Transverse colon (tissue), 4 donors: ENCODE results near the gene SESN3. TPM values are rescaled to one million over a fixed set of nuclear protein-coding genes. Genes with fewer than 3 reads are reported as not detected.

Source experiments
- DNase-seq: peaks from one replicate; pipeline ENCODE4 v3.0.0-alpha.2; 2019
- H3K27ac ChIP-seq, 4 donors: fragments of 200-600 bp; sonication (generic); 2 replicates each; pipeline ENCODE4 v1.5.1; 2016 to 2018; ENCODE audit warnings: inconsistent platforms in 4 of 4
- H3K27me3 ChIP-seq: fragments of 200-600 bp; sonication (generic); 2 replicates; pipeline ENCODE4 v1.5.1; 2017; ENCODE audit warnings: inconsistent platforms
- H3K36me3 ChIP-seq, 4 donors: fragments of 200-600 bp; sonication (generic); 2 replicates each; pipeline ENCODE4 v1.5.1; 2017 to 2019; ENCODE audit warnings: inconsistent platforms in 4 of 4
- H3K4me1 ChIP-seq, 4 donors: fragments of 200-600 bp; sonication (generic); 2 replicates each; pipeline ENCODE4 v1.5.1; 2017 to 2020; ENCODE audit warnings: inconsistent platforms in 4 of 4
- H3K4me3 ChIP-seq, 4 donors: fragments of 200-600 bp; sonication (generic); 1 replicate in 1 of 4; 2 replicates in 3 of 4; pipeline versions ENCODE4 v1.5.1 to v1.6.1; 2017 to 2019; ENCODE audit warnings: inconsistent platforms in 4 of 4
- H3K9me3 ChIP-seq, 2 donors: fragments of 200-600 bp; sonication (generic); 2 replicates each; pipeline ENCODE4 v1.5.1; 2017 to 2019; ENCODE audit warnings: inconsistent platforms in 2 of 2
- CTCF ChIP-seq, 5 experiments: fragments of 200-600 bp in 3 of 5; fragments of 450-650 bp in 2 of 5; sonication (generic) in 3 of 5; IDR thresholded peaks; 1 replicate in 2 of 5; 2 replicates in 3 of 5; pipeline ENCODE4 v1.5.1; 2016 to 2017; ENCODE audit warnings: antibody characterized with exemption in 5 of 5, inconsistent platforms in 3 of 5, mild to moderate bottlenecking in 2 of 5, moderate library complexity in 1 of 5
- EP300 ChIP-seq: sonication (generic); formaldehyde crosslinking; IDR thresholded peaks from one replicate; pipeline ENCODE4 v1.6.1; 2017; ENCODE audit warnings: antibody characterized with exemption, low read depth
- POLR2A ChIP-seq: fragments of 450-650 bp; IDR thresholded peaks from one replicate; pipeline ENCODE4 v1.6.1; 2016; ENCODE audit warnings: antibody characterized with exemption, mild to moderate bottlenecking, moderate library complexity
- POLR2AphosphoS5 ChIP-seq, 3 donors: sonication (generic); formaldehyde crosslinking; IDR thresholded peaks; one replicate each; pipeline ENCODE4 v1.6.1; 2016; ENCODE audit warnings: antibody characterized with exemption in 3 of 3
- WGBS, 2 donors: methylation state at CpG; one replicate each; pipeline ENCODE4 v1.1.5; 2018; ENCODE audit warnings: low coverage in 1 of 2; 5-methylcytosine and 5-hydroxymethylcytosine counted together
- in situ Hi-C, 4 donors: fragments of 200-750 bp; cut with MboI; loops; one replicate each; pipeline versions ENCODE4 v1.15.0 to v1.15.1; 2017; ENCODE audit warnings: low sequenced_read_pairs in 3 of 4, low pct_ligation_motif_present in 1 of 4, low pct_unique_long_range_greater_than_20kb in 1 of 4
- intact Hi-C: fragments of 100-400 bp; cut with DNase I; formaldehyde crosslinking; loops from one replicate; pipeline ENCODE4 v1.15.1; 2023; ENCODE audit warnings: low total_unique reads
- total RNA-seq, 4 donors: library from RNA; depleted of rRNA; stranded (reverse); fragments of >200 nt; gene quantifications; one replicate each; pipeline ENCODE4 v1.1.0, GENCODE V29; 2016

Gene SESN3
- total RNA-seq, 4 donors from 2014 or later: 3.4 to 16.8 (median 11.0) TPM

- TF ChIP-seq EP300 (no peak), CTCF (IDR thresholded peaks at IDR 0.05) (no peak), POLR2AphosphoS5 (IDR thresholded peaks at IDR 0.05) (no peak), POLR2A (no peak)
- 54 to 100% methylated on average over 1 to 3 of the region's 3 CpGs for WGBS, 2 donors
- Histone ChIP-seq H3K27me3 (no peaks in the 10 kb centered on the region), H3K4me1 (peaks cover 0 to 33% (median 8%) of the 10 kb centered on the region in 4 donors), H3K36me3 (no peaks in the 10 kb centered on the region), H3K4me3 (no peak overlapping the region), H3K27ac (no peak overlapping the region), H3K9me3 (no peaks in the 10 kb centered on the region)
- in situ Hi-C loops: no loop called here
- DNase-seq: no peak
- intact Hi-C loops: no loop called here
These were observed 14.0 kb upstream of the SESN3 start for GRCh38 chr11:95245038-95245437.

GRCh38 chr11:95243673-95244072 is 12.7 kb upstream of the SESN3 start:
- H3K9me3 ChIP-seq: no peaks in the 10 kb centered on the region
- H3K27me3 ChIP-seq: no peaks in the 10 kb centered on the region
- DNase-seq: no peak
- peaks cover 0 to 33% (median 8%) of the 10 kb centered on the region in 4 donors for H3K4me1 ChIP-seq
- TF ChIP-seq EP300 (no peak), POLR2AphosphoS5 (IDR thresholded peaks at IDR 0.05) (no peak), CTCF (IDR thresholded peaks at IDR 0.05) (no peak), POLR2A (no peak)
- H3K4me3 ChIP-seq: no peak overlapping the region
- peak overlapping the region in 2 of 4 donors; percentile 52 to 70 for H3K27ac ChIP-seq
- in situ Hi-C loops (no loop called here), intact Hi-C loops (no loop called here)
- 32 to 47% methylated on average over 2 of the region's 2 CpGs for WGBS, 2 donors
- no peaks in the 10 kb centered on the region for H3K36me3 ChIP-seq

DNA sequence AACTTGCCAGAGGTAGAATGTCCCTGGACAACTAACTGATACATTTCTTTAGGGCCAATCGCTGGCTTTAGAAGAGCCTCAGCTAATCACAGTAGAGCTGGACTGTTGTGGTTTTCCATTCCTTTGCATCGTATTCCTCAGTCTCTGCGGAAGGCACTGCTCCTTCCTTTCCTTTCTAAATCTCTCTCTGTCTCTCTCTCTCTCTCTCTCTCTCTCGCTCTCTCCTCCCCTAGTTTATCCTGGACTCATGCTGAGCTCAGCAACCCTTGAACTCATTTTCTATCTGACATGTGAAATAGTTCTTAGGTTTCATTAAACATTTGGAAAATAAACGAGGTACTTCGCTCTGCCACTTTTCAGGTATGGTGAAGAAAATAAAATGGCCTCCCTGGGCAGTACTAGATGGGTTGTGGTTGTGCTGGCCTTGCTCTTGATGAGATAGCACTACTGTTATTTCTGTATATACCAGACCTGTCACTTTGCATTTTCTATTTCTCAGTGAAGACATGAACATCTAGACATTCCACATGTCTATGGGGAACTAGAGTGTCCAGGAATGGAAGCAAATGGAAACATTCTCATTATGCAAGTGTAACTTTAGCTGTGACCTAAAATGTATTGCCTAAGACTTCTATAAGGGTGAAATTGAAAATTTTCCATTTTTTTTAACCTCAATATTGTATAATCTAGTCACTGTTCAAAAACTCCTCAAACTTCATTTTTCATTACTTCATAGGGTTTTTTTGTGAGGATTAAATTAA is 12.0 kb upstream of the SESN3 start:
- 44 to 60% methylated on average over 6 of the region's 6 CpGs for WGBS, 2 donors
- no peaks in the 10 kb centered on the region for H3K9me3 ChIP-seq
- in situ Hi-C loops: no loop called here

More for the DNA sequence above, 12.0 kb upstream of the SESN3 start:
- TF ChIP-seq POLR2A (no peak), CTCF (IDR thresholded peaks at IDR 0.05) (no peak), EP300 (no peak), POLR2AphosphoS5 (IDR thresholded peaks at IDR 0.05) (no peak)
- Histone ChIP-seq H3K36me3 (no peaks in the 10 kb centered on the region), H3K4me3 (no peak overlapping the region), H3K4me1 (peaks cover 0 to 33% (median 8%) of the 10 kb centered on the region in 4 donors), H3K27me3 (no peaks in the 10 kb centered on the region), H3K27ac (peak overlapping the region; percentile 52 to 70 (median 63))
- intact Hi-C loops: no loop called here
- no peak for DNase-seq
